AG08396 (cell line): ENCODE measurements around the gene ARHGAP32.

Source experiments
- DNase-seq: peaks from one replicate; pipeline ENCODE4 v3.0.0; 2012; ENCODE audit warnings: low spot score, mixed read lengths

Gene ARHGAP32

GRCh38 chr11:129192150-129192549 lies at the start of gene ARHGAP32:
ARHGAP32 (minus strand) TSS chr11:129192325; CDS start chr11:129192198, 127 bp downstream.
- no peak for DNase-seq

GRCh38 chr11:129239207-129239606 lies 47.1 kb upstream of the ARHGAP32 start:
- DNase-seq: no peak

- no peak for DNase-seq
These were observed 45.9 kb upstream of the ARHGAP32 start for GRCh38 chr11:129237880-129238638.

- no peak for DNase-seq
These were observed 45.3 kb upstream of the ARHGAP32 start for GRCh38 chr11:129237456-129237855.

GRCh38 chr11:129236850-129237249 lies 44.7 kb upstream of the ARHGAP32 start:
- no peak for DNase-seq

GRCh38 chr11:129234978-129235377 lies 42.9 kb upstream of the ARHGAP32 start:
- no peak for DNase-seq

GRCh38 chr11:129230006-129230405 lies 37.9 kb upstream of the ARHGAP32 start:
- DNase-seq: no peak

- no peak for DNase-seq
These were observed 34.2 kb upstream of the ARHGAP32 start for GRCh38 chr11:129226207-129226798.

- no peak for DNase-seq
These were observed 33.1 kb upstream of the ARHGAP32 start for GRCh38 chr11:129225190-129225589.

- DNase-seq: no peak
These were observed 32.4 kb upstream of the ARHGAP32 start for GRCh38 chr11:129224538-129224937.

- DNase-seq: no peak
These were observed 31.6 kb upstream of the ARHGAP32 start for GRCh38 chr11:129223701-129224149.

- no peak for DNase-seq
These were observed 31.1 kb upstream of the ARHGAP32 start for GRCh38 chr11:129223260-129223659.

GRCh38 chr11:129222158-129222557 lies 30.0 kb upstream of the ARHGAP32 start:
- DNase-seq: no peak

- no peak for DNase-seq
These were observed 23.6 kb upstream of the ARHGAP32 start for GRCh38 chr11:129215506-129216245.

- DNase-seq: no peak
These were observed 22.7 kb upstream of the ARHGAP32 start for GRCh38 chr11:129214710-129215295.

GRCh38 chr11:129213261-129213660 lies 21.1 kb upstream of the ARHGAP32 start:
- no peak for DNase-seq

- DNase-seq: no peak
These were observed 19.3 kb upstream of the ARHGAP32 start for GRCh38 chr11:129211397-129211796.

- DNase-seq: no peak
These were observed 18.7 kb upstream of the ARHGAP32 start for GRCh38 chr11:129210831-129211181.

- no peak for DNase-seq
These were observed 18.0 kb upstream of the ARHGAP32 start for GRCh38 chr11:129209891-129210830.

- DNase-seq: no peak
These were observed 16.7 kb upstream of the ARHGAP32 start for GRCh38 chr11:129208863-129209262.

GRCh38 chr11:129204150-129204838 lies 12.2 kb upstream of the ARHGAP32 start:
- DNase-seq: no peak
